ENCODE results near the gene CDX2.

Gene CDX2

GRCh38 chr13:27933580-27934328, 35.4 kb downstream of the CDX2 start:
- TF ChIP-seq GATA3 (IDR thresholded peaks at IDR 0.05; ENCODE audit: low read depth, low read length), result no peak
- TF ChIP-seq GATA2 (IDR thresholded peaks at IDR 0.05; ENCODE audit: low read depth, low read length), result no peak

- no peak for TF ChIP-seq GATA3 (IDR thresholded peaks at IDR 0.05; ENCODE audit: low read depth, low read length)
- TF ChIP-seq GATA2 (IDR thresholded peaks at IDR 0.05; ENCODE audit: low read depth, low read length), result no peak
Observed at GRCh38 chr13:27933118-27933517, 36.0 kb downstream of the CDX2 start.

DNA sequence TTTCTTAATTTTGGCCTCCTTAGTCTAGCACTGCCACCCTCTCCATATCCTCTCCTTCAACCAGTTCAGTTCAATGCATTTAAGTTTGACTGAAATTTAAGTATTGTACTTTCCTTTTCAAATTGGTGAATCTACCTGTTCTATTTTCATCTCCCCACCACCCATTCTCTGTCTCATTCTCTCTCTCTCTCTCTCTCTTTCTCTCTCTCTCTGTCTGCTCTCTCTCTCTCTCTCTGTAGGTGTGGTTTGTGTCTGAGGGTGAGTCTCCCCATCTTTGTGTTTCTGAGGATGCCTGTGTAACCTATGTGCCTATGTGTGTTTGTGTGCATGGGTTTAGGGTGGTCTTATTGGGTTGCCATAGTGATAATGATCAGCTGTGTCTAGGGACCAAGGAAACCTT, 39.2 kb downstream of the CDX2 start:
- TF ChIP-seq GATA3 (IDR thresholded peaks at IDR 0.05; ENCODE audit: low read depth, low read length) (no peak), GATA2 (IDR thresholded peaks at IDR 0.05; ENCODE audit: low read depth, low read length) (no peak)

- TF ChIP-seq GATA2 (IDR thresholded peaks at IDR 0.05; ENCODE audit: low read depth, low read length) (no peak), GATA3 (IDR thresholded peaks at IDR 0.05; ENCODE audit: low read depth, low read length) (no peak)
Observed at GRCh38 chr13:27928805-27929753, 40.0 kb downstream of the CDX2 start.

DNA sequence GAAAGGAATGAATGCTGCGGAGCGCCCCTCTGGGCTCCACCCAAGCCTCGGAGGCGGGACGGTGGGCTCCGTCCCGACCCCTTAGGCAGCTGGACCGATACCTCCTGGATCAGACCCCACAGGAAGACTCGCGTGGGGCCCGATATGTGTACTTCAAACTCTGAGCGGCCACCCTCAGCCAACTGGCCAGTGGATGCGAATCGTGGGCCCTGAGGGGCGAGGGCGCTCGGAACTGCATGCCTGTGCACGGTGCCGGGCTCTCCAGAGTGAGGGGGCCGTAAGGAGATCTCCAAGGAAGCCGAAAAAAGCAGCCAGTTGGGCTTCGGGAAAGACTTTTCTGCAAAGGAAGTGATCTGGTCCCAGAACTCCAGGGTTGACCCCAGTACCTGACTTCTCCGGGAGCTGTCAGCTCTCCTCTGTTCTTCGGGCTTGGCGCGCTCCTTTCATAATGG, 40.7 kb downstream of the CDX2 start:
- TF ChIP-seq GATA3 (IDR thresholded peaks at IDR 0.05; ENCODE audit: low read depth, low read length), result no peak
- TF ChIP-seq GATA2 (IDR thresholded peaks at IDR 0.05; ENCODE audit: low read depth, low read length), result no peak

DNA sequence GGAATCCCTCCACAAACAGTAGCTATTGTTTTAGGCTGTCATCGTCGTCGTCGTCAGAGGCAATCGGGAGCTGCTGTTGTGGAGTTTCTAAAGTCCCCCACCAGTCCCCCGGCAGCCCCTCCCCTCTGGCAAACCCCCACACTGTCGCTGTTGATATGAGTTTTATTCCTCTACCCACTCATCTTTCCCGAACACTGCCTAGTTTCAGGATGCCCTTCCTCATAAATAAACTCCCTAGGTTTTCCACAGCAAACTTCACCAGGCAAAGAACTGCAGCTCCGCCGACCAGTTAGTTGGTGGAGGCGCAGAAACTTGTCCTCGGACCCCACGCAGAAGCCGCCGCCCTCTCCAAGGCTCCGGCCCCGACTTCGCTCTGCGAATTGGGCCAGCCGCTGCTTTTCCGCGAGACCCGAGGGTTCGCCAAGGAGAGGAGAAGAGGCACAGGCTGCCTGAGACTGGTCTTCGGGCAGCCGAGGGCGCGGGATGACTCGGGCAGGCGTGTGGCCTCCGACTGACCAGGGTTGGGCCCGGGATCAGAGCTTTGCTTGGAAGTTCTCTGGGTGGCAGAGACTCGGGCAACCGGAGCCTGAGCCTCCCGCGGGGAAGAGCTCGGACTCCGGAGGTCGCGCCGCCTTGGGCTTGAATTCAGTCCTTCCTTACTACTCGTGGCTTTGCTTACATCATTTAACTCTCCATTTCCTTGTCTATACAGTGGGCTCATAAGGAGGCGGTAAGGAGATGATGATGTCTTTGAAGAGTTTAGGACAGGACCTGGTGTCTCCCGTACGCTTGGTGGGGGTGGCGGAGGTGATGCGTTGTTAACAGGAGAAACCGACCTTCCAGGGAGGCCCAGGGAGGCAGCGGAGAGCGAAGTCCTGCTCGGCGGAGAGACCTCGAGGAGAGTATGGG, 41.4 kb downstream of the CDX2 start:
- TF ChIP-seq GATA3 (IDR thresholded peaks at IDR 0.05; ENCODE audit: low read depth, low read length), result no peak

- TF ChIP-seq GATA2 (IDR thresholded peaks at IDR 0.05; ENCODE audit: low read depth, low read length) (no peak), GATA3 (IDR thresholded peaks at IDR 0.05; ENCODE audit: low read depth, low read length) (no peak)
Observed at GRCh38 chr13:27926644-27927434, 42.3 kb downstream of the CDX2 start.

DNA sequence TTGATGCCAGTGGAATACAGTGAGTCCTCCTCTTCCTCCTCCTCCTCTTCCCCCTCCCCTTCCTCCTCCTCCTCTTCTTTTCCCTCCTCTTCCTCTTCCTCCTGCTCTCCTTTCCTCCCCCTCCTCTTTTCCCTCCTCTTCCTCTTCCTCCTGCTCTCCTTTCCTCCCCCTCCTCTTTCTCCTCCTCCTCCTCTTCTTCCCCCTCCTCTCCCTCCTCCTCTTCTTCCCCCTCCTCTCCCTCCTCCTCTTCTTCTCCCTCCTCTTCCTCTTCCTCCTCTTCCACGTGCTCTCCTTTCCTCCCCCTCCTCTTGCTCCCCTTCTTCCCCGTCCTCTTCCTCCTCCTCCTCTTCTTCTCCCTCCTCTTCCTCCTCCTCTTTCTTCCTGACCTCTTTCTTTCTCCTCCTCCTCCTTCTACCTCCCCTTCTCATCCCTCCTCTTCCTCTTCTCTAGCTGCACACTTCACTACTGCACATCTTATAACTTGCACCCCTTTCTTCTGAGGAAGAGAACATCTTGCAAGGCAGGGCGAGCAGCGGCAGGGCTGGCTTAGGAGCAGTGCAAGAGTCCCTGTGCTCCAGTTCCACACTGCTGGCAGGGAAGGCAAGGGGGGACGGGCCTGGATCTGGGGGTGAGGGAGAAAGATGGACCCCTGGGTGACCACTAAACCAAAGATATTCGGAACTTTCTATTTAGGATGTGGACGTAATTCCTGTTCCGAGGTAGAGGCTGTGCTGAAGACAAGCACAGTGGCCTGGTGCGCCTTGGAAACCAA, 43.7 kb downstream of the CDX2 start:
- TF ChIP-seq GATA2 (IDR thresholded peaks at IDR 0.05; ENCODE audit: low read depth, low read length) (no peak), GATA3 (IDR thresholded peaks at IDR 0.05; ENCODE audit: low read depth, low read length) (no peak)

DNA sequence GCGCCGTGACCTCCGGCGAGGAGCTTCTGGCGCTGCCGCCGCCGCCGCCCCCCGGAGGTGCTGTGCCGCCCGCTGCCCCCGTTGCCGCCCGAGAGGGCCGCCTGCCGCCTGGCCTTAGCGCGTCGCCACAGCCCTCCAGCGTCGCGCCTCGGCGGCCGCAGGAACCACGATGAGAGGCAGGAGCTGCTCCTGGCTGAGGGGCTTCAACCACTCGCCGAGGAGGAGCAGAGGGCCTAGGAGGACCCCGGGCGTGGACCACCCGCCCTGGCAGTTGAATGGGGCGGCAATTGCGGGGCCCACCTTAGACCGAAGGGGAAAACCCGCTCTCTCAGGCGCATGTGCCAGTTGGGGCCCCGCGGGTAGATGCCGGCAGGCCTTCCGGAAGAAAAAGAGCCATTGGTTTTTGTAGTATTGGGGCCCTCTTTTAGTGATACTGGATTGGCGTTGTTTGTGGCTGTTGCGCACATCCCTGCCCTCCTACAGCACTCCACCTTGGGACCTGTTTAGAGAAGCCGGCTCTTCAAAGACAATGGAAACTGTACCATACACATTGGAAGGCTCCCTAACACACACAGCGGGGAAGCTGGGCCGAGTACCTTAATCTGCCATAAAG, 44.5 kb downstream of the CDX2 start:
- TF ChIP-seq GATA3 (IDR thresholded peaks at IDR 0.05; ENCODE audit: low read depth, low read length), result no peak
- no peak for TF ChIP-seq GATA2 (IDR thresholded peaks at IDR 0.05; ENCODE audit: low read depth, low read length)

GRCh38 chr13:27923794-27924528, 45.2 kb downstream of the CDX2 start:
- TF ChIP-seq GATA3 (IDR thresholded peaks at IDR 0.05; ENCODE audit: low read depth, low read length) (no peak), GATA2 (IDR thresholded peaks at IDR 0.05; ENCODE audit: low read depth, low read length) (no peak)

GRCh38 chr13:27922883-27923612, 46.1 kb downstream of the CDX2 start:
- TF ChIP-seq GATA2 (IDR thresholded peaks at IDR 0.05; ENCODE audit: low read depth, low read length) (no peak), GATA3 (IDR thresholded peaks at IDR 0.05; ENCODE audit: low read depth, low read length) (no peak)
